ELF-1 (cell line): ENCODE measurements around the gene OR51B5.
A peak's percentile ranks its signal among the peaks of the same experiment; 100 is the strongest.
"Not testable (repeated sequence)": the region's sequence is repeated elsewhere in the genome, so short reads cannot be mapped to it uniquely, and the experiment has no call there.

Experiments
- DNase-seq: peaks from one replicate; pipeline ENCODE4 v3.0.0-alpha.2; 2016; ENCODE audit warnings: low read depth, low spot score

OR51B5 gene

GRCh38 chr11:5343474-5344335, at the start of gene OR51B5:
Gene OR51B5, minus strand, starts transcription at chr11:5343524. Its CDS starts 0 bp downstream, at chr11:5343524.
- no peak for DNase-seq

- no peak for DNase-seq
These were observed 46.9 kb upstream of the OR51B5 start for GRCh38 chr11:5390210-5390609.

- DNase-seq = no peak
These were observed 41.0 kb upstream of the OR51B5 start for GRCh38 chr11:5384335-5384734.

GRCh38 chr11:5383576-5383975, 40.3 kb upstream of the OR51B5 start, which contains the start of gene OR51M1:
Gene OR51M1, plus strand, starts transcription at chr11:5383812. Its CDS starts 5,587 bp downstream, at chr11:5389399.
- DNase-seq = no peak

- peak; percentile 74 for DNase-seq
These were observed 37.5 kb upstream of the OR51B5 start for GRCh38 chr11:5380740-5381342.

GRCh38 chr11:5369789-5370188, 26.5 kb upstream of the OR51B5 start:
- DNase-seq = peak; percentile 25

- DNase-seq = peak; percentile 39
These were observed 25.2 kb upstream of the OR51B5 start for GRCh38 chr11:5368502-5369043.

- DNase-seq = no peak
These were observed 24.2 kb upstream of the OR51B5 start for GRCh38 chr11:5367448-5368074.

- DNase-seq = no peak
These were observed 23.5 kb upstream of the OR51B5 start for GRCh38 chr11:5366856-5367255.

- not testable (repeated sequence) for DNase-seq
These were observed 23.0 kb upstream of the OR51B5 start for GRCh38 chr11:5366365-5366764.

GRCh38 chr11:5364214-5364613, 20.9 kb upstream of the OR51B5 start:
- no peak for DNase-seq

GRCh38 chr11:5363679-5364078, 20.4 kb upstream of the OR51B5 start:
- no peak for DNase-seq

- no peak for DNase-seq
These were observed 18.8 kb upstream of the OR51B5 start for GRCh38 chr11:5362017-5362625.

GRCh38 chr11:5356031-5356430, 12.7 kb upstream of the OR51B5 start:
- DNase-seq = not testable (repeated sequence)

GRCh38 chr11:5351208-5351607, 7.9 kb upstream of the OR51B5 start, which contains the start of gene OR51B6:
Gene OR51B6, plus strand, starts transcription at chr11:5351508. Its CDS starts 0 bp downstream, at chr11:5351508.
- DNase-seq = no peak

GRCh38 chr11:5349550-5349949, 6.2 kb upstream of the OR51B5 start:
- DNase-seq = no peak

GRCh38 chr11:5348551-5349194, 5.3 kb upstream of the OR51B5 start:
- peak; percentile 2 for DNase-seq

GRCh38 chr11:5345831-5346230, 2.5 kb upstream of the OR51B5 start:
- no peak for DNase-seq

- DNase-seq = no peak
These were observed 3.5 kb downstream of the OR51B5 start for GRCh38 chr11:5339771-5340322.

- not testable (repeated sequence) for DNase-seq
These were observed 6.1 kb downstream of the OR51B5 start for GRCh38 chr11:5337253-5337652.

GRCh38 chr11:5336331-5336730, 7.0 kb downstream of the OR51B5 start:
- no peak for DNase-seq
